Subcutaneous adipose tissue (tissue), 4 donors: ENCODE data around the gene IGLL5. TPM values are rescaled to one million over a fixed set of nuclear protein-coding genes. Genes with fewer than 3 reads are reported as not detected.

Source experiments
- CTCF ChIP-seq: fragments of 450-650 bp; IDR thresholded peaks from one replicate; pipeline ENCODE4 v1.5.1; 2016; ENCODE audit warnings: low read depth, mild to moderate bottlenecking, control low read depth, antibody characterized with exemption, moderate library complexity
- total RNA-seq, 4 donors: library from RNA; depleted of rRNA; stranded (reverse); fragments of >200 nt; gene quantifications; one replicate each; pipeline ENCODE4 v1.1.0, GENCODE V29; 2016

IGLL5 gene
- total RNA-seq, 4 donors from 2014 or later, result 1.1 to 2.2 TPM; not detected in 2

- TF ChIP-seq CTCF, result no peak
Observed at GRCh38 chr22:22902247-22903001, 14.8 kb downstream of the IGLL5 start.

- TF ChIP-seq CTCF, result no peak
Observed at GRCh38 chr22:22903355-22903777, 15.8 kb downstream of the IGLL5 start.

- no peak for TF ChIP-seq CTCF
Observed at GRCh38 chr22:22906907-22907550, 19.4 kb downstream of the IGLL5 start.

GRCh38 chr22:22907551-22908494 lies 20.2 kb downstream of the IGLL5 start:
- TF ChIP-seq CTCF, result no peak

GRCh38 chr22:22908495-22908861 lies 20.9 kb downstream of the IGLL5 start:
- TF ChIP-seq CTCF, result no peak

GRCh38 chr22:22908941-22909604 lies 21.5 kb downstream of the IGLL5 start:
- TF ChIP-seq CTCF, result no peak
